Sigmoid colon (tissue), 4 donors: ENCODE results near the gene SH3GL2.

Experiments used
- POLR2A ChIP-seq, 2 donors: fragments of 450-650 bp; IDR thresholded peaks; one replicate each; pipeline ENCODE4 v1.6.1; 2016; ENCODE audit warnings: antibody characterized with exemption in 2 of 2, mild to moderate bottlenecking in 2 of 2, moderate library complexity in 2 of 2
- POLR2AphosphoS5 ChIP-seq, 4 donors: sonication (generic); formaldehyde crosslinking; IDR thresholded peaks; one replicate each; pipeline ENCODE4 v1.6.1; 2017; ENCODE audit warnings: antibody characterized with exemption in 4 of 4

DNA sequence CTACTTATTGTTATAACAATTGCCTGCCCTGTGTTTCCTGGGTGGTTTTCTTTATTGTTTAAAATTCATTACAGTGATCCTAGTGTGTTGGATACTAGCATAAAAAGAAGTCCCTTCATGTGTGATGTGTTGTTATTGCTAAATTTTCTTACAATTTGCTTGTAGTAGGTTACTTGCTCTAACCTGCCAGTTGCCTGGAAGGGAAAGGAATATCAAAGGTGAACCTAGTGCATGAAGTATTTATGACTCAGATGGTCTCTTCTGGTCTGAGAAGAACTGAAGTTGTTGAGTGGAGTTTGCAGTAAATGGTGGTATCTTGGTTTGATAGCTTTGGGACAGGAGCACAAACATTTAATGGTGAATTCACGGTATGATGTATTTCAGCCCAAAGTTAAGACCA is 58.0 kb downstream of the SH3GL2 start:
- TF ChIP-seq POLR2AphosphoS5 (IDR thresholded peaks at IDR 0.05) (no peak), POLR2A (IDR thresholded peaks at IDR 0.05) (no peak)
